Transverse colon (tissue), 4 donors: ENCODE results near the gene FOXO4. TPM values are rescaled to one million over a fixed set of nuclear protein-coding genes. Genes with fewer than 3 reads are reported as not detected.

Experiments
- DNase-seq: peaks from one replicate; pipeline ENCODE4 v3.0.0-alpha.2; 2019
- H3K27ac ChIP-seq, 4 donors: fragments of 200-600 bp; sonication (generic); 2 replicates each; pipeline ENCODE4 v1.5.1; 2016 to 2018; ENCODE audit warnings: inconsistent platforms in 4 of 4
- H3K27me3 ChIP-seq: fragments of 200-600 bp; sonication (generic); 2 replicates; pipeline ENCODE4 v1.5.1; 2017; ENCODE audit warnings: inconsistent platforms
- H3K36me3 ChIP-seq, 4 donors: fragments of 200-600 bp; sonication (generic); 2 replicates each; pipeline ENCODE4 v1.5.1; 2017 to 2019; ENCODE audit warnings: inconsistent platforms in 4 of 4
- H3K4me1 ChIP-seq, 4 donors: fragments of 200-600 bp; sonication (generic); 2 replicates each; pipeline ENCODE4 v1.5.1; 2017 to 2020; ENCODE audit warnings: inconsistent platforms in 4 of 4
- H3K4me3 ChIP-seq, 4 donors: fragments of 200-600 bp; sonication (generic); 1 replicate in 1 of 4; 2 replicates in 3 of 4; pipeline versions ENCODE4 v1.5.1 to v1.6.1; 2017 to 2019; ENCODE audit warnings: inconsistent platforms in 4 of 4
- H3K9me3 ChIP-seq, 2 donors: fragments of 200-600 bp; sonication (generic); 2 replicates each; pipeline ENCODE4 v1.5.1; 2017 to 2019; ENCODE audit warnings: inconsistent platforms in 2 of 2
- EP300 ChIP-seq: sonication (generic); formaldehyde crosslinking; IDR thresholded peaks from one replicate; pipeline ENCODE4 v1.6.1; 2017; ENCODE audit warnings: antibody characterized with exemption, low read depth
- POLR2A ChIP-seq: fragments of 450-650 bp; IDR thresholded peaks from one replicate; pipeline ENCODE4 v1.6.1; 2016; ENCODE audit warnings: antibody characterized with exemption, mild to moderate bottlenecking, moderate library complexity
- POLR2AphosphoS5 ChIP-seq, 3 donors: sonication (generic); formaldehyde crosslinking; IDR thresholded peaks; one replicate each; pipeline ENCODE4 v1.6.1; 2016; ENCODE audit warnings: antibody characterized with exemption in 3 of 3
- WGBS, 2 donors: methylation state at CpG; one replicate each; pipeline ENCODE4 v1.1.5; 2018; ENCODE audit warnings: low coverage in 1 of 2; 5-methylcytosine and 5-hydroxymethylcytosine counted together
- in situ Hi-C, 4 donors: fragments of 200-750 bp; cut with MboI; loops; one replicate each; pipeline versions ENCODE4 v1.15.0 to v1.15.1; 2017; ENCODE audit warnings: low sequenced_read_pairs in 3 of 4, low pct_ligation_motif_present in 1 of 4, low pct_unique_long_range_greater_than_20kb in 1 of 4
- intact Hi-C: fragments of 100-400 bp; cut with DNase I; formaldehyde crosslinking; loops from one replicate; pipeline ENCODE4 v1.15.1; 2023; ENCODE audit warnings: low total_unique reads
- total RNA-seq, 4 donors: library from RNA; depleted of rRNA; stranded (reverse); fragments of >200 nt; gene quantifications; one replicate each; pipeline ENCODE4 v1.1.0, GENCODE V29; 2016
- TF ChIP-seq, protein P1 (sequence below), 5 experiments: fragments of 200-600 bp in 3 of 5; fragments of 450-650 bp in 2 of 5; sonication (generic) in 3 of 5; IDR thresholded peaks; 1 replicate in 2 of 5; 2 replicates in 3 of 5; pipeline ENCODE4 v1.5.1; 2016 to 2017; ENCODE audit warnings: antibody characterized with exemption in 5 of 5, inconsistent platforms in 3 of 5, mild to moderate bottlenecking in 2 of 5, moderate library complexity in 1 of 5

FOXO4 gene
- total RNA-seq, 4 donors from 2014 or later: 23.3 to 152 (median 35.4) TPM

GRCh38 chrX:71057848-71058530 is 37.7 kb upstream of the FOXO4 start:
- DNase-seq: no peak
- 50% methylated on average over 3 of the region's 3 CpGs; no CpG with 5 or more reads in 1 of the 2 donors for WGBS, 2 donors
- no peak overlapping the region for H3K4me3 ChIP-seq
- in situ Hi-C loops: no loop called here
- H3K27ac ChIP-seq: no peak overlapping the region
- no peaks in the 10 kb centered on the region for H3K9me3 ChIP-seq
- no peaks in the 10 kb centered on the region for H3K27me3 ChIP-seq
- no peaks in the 10 kb centered on the region for H3K36me3 ChIP-seq
- intact Hi-C loops: no loop called here
- TF ChIP-seq POLR2A (no peak), POLR2AphosphoS5 (IDR thresholded peaks at IDR 0.05) (no peak), EP300 (no peak)
- TF ChIP-seq, protein P1, sequence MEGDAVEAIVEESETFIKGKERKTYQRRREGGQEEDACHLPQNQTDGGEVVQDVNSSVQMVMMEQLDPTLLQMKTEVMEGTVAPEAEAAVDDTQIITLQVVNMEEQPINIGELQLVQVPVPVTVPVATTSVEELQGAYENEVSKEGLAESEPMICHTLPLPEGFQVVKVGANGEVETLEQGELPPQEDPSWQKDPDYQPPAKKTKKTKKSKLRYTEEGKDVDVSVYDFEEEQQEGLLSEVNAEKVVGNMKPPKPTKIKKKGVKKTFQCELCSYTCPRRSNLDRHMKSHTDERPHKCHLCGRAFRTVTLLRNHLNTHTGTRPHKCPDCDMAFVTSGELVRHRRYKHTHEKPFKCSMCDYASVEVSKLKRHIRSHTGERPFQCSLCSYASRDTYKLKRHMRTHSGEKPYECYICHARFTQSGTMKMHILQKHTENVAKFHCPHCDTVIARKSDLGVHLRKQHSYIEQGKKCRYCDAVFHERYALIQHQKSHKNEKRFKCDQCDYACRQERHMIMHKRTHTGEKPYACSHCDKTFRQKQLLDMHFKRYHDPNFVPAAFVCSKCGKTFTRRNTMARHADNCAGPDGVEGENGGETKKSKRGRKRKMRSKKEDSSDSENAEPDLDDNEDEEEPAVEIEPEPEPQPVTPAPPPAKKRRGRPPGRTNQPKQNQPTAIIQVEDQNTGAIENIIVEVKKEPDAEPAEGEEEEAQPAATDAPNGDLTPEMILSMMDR (IDR thresholded peaks at IDR 0.05): no peak
- H3K4me1 ChIP-seq: no peaks in the 10 kb centered on the region

- in situ Hi-C loops: no loop called here
- H3K4me1 ChIP-seq: no peaks in the 10 kb centered on the region
- H3K36me3 ChIP-seq: no peaks in the 10 kb centered on the region
- no peak for DNase-seq
- intact Hi-C loops: no loop called here
- no peaks in the 10 kb centered on the region for H3K9me3 ChIP-seq
- TF ChIP-seq POLR2A: no peak
- no peak for TF ChIP-seq EP300
- TF ChIP-seq POLR2AphosphoS5 (IDR thresholded peaks at IDR 0.05): no peak
- TF ChIP-seq, protein P1 (IDR thresholded peaks at IDR 0.05): no peak
- no peaks in the 10 kb centered on the region for H3K27me3 ChIP-seq
- no peak overlapping the region for H3K4me3 ChIP-seq
- H3K27ac ChIP-seq: no peak overlapping the region
These were observed 35.5 kb upstream of the FOXO4 start for GRCh38 chrX:71060127-71060526.

DNA sequence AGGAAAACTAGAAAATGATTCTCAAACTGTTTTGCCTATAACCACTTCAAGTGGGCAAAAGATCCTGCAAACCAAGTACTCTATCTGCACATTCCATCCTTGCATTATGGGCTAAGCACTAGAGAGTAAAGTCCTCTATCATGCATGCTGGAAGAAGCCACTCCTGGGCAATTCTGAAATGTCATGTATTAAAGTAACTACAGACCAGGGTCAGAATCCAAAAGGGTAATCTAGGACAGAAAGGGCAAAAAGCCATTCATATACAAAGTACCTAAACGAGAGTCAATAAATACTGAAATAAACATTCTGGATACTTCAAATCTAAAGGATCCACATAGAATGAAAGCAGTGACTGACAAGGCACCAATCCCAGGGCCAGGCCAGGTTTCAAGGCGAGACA is 28.6 kb upstream of the FOXO4 start:
- no peaks in the 10 kb centered on the region for H3K9me3 ChIP-seq
- no peaks in the 10 kb centered on the region for H3K27me3 ChIP-seq
- DNase-seq: no peak
- WGBS, 2 donors: 34% methylated on average over 2 of the region's 2 CpGs; no CpG with 5 or more reads in 1 of the 2 donors
- TF ChIP-seq POLR2A (no peak), EP300 (no peak), POLR2AphosphoS5 (IDR thresholded peaks at IDR 0.05) (no peak)
- TF ChIP-seq, protein P1 (IDR thresholded peaks at IDR 0.05): no peak
- peak overlapping the region in 3 of 4 donors; percentile 54 to 71 (median 62) for H3K4me3 ChIP-seq
- H3K27ac ChIP-seq: peak overlapping the region; percentile 84 to 89 (median 88)
- H3K36me3 ChIP-seq: no peaks in the 10 kb centered on the region
- intact Hi-C loops (no loop called here), in situ Hi-C loops (no loop called here)
- H3K4me1 ChIP-seq: peaks cover 0 to 12% (median 0%) of the 10 kb centered on the region in 4 donors

GRCh38 chrX:71067712-71068043 is 28.0 kb upstream of the FOXO4 start:
- in situ Hi-C loops (no loop called here), intact Hi-C loops (no loop called here)
- Histone ChIP-seq H3K4me1 (peaks cover 0 to 12% (median 0%) of the 10 kb centered on the region in 4 donors), H3K27me3 (no peaks in the 10 kb centered on the region), H3K4me3 (peak overlapping the region; percentile 38 to 71 (median 58)), H3K9me3 (no peaks in the 10 kb centered on the region), H3K27ac (peak overlapping the region; percentile 84 to 89 (median 88)), H3K36me3 (no peaks in the 10 kb centered on the region)
- 0 to 31% methylated on average over 3 to 9 of the region's 10 CpGs for WGBS, 2 donors
- TF ChIP-seq POLR2AphosphoS5 (IDR thresholded peaks at IDR 0.05): no peak
- TF ChIP-seq EP300: no peak
- no peak for TF ChIP-seq POLR2A
- TF ChIP-seq, protein P1 (IDR thresholded peaks at IDR 0.05): no peak
- DNase-seq: no peak
